Measurements from ENCODE around the gene SLC18A3.

Gene SLC18A3

DNA sequence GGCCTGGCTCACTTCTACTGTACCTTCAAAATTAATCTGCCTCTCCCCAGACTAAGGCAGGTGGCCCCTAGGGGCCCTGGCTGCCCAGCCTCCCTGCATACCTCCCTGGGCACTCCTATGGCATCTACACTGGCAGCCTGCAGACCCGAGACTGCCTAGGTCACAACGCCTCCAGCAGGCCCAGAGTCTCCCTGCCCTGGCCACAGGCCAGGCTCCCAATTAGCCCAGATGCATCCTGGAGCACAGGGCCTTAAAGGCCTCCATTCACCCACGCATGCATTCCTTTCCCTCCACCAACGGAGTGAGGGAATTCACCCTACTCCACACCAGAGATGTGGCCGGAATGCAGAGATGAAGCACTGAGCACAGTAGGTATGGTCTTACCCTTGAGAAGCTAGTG is 5.6 kb downstream of the SLC18A3 start:
- no peak for TF ChIP-seq USF1 (IDR thresholded peaks at IDR 0.05)
- no peak for TF ChIP-seq NFIC (IDR thresholded peaks at IDR 0.05)
- no peak for TF ChIP-seq FOXM1 (IDR thresholded peaks at IDR 0.05; ENCODE audit: borderline replicate concordance, low read depth)
- no peak for TF ChIP-seq EP300 (IDR thresholded peaks at IDR 0.05; ENCODE audit: borderline replicate concordance)
- TF ChIP-seq EGR1 (IDR thresholded peaks at IDR 0.05), result no peak
- no peak for TF ChIP-seq TCF12 (IDR thresholded peaks at IDR 0.05; ENCODE audit: low read depth)

- TF ChIP-seq ZBTB7A (IDR thresholded peaks at IDR 0.05; ENCODE audit: low read depth), result no peak
Observed at GRCh38 chr10:49616421-49617101, 6.5 kb downstream of the SLC18A3 start.

DNA sequence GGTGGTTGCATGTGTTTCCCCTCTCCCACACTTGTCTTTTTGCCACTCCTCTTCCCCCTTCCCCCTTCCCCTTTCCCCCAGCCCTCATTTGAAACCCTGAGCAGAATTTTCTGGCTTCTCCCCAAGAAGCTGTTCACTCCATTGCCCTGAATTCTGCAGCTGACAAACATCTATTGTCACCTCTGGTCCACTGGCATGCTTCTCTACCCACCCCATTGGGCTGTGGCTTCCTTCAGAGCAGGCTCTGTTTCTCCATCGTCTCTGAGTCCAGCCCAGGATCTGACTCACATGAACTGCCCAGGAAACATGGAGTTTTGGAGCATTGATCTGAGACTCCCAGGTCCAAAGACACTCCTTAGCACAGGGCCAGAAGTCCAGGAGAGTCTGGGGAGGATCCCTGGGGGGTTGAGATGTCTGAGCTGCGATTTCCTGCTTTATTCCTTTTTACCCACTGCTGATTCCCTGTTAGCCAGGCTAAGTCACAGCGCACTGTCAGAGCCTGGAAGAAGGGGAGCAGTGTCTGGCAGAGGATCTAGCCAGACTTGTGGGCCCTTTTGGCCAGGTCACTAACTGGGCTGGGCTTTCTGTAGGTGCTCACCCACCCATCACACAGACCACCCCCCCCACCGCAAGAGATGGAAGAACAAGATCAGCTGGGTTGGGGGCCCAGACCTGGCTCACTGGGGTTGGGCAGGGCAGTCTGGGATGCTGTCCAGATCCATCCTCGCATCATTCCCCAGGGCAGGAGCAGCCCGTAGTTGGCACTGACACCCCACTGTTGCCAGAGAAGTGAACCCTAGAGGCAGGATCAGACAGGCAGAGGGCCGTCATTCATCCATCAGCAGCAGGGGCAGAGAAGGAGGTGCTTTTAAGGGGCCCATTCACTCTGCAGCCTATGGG is 7.3 kb downstream of the SLC18A3 start:
- no peak for TF ChIP-seq YY1 (IDR thresholded peaks at IDR 0.05; ENCODE audit: low read depth)
- TF ChIP-seq EGR1 (IDR thresholded peaks at IDR 0.05), result no peak
- TF ChIP-seq, protein P1, sequence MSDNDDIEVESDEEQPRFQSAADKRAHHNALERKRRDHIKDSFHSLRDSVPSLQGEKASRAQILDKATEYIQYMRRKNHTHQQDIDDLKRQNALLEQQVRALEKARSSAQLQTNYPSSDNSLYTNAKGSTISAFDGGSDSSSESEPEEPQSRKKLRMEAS (IDR thresholded peaks at IDR 0.05), result no peak
- no peak for TF ChIP-seq CEBPB (IDR thresholded peaks at IDR 0.05)
- no peak for TF ChIP-seq RAD21 (IDR thresholded peaks at IDR 0.05; ENCODE audit: low read depth)
- TF ChIP-seq TEAD4 (IDR thresholded peaks at IDR 0.05), result no peak
- TF ChIP-seq CREB1 (IDR thresholded peaks at IDR 0.05; ENCODE audit: low read depth), result no peak
- TF ChIP-seq FOXM1 (IDR thresholded peaks at IDR 0.05; ENCODE audit: borderline replicate concordance, low read depth), result no peak
- TF ChIP-seq ZBTB7A (IDR thresholded peaks at IDR 0.05; ENCODE audit: low read depth), result no peak

DNA sequence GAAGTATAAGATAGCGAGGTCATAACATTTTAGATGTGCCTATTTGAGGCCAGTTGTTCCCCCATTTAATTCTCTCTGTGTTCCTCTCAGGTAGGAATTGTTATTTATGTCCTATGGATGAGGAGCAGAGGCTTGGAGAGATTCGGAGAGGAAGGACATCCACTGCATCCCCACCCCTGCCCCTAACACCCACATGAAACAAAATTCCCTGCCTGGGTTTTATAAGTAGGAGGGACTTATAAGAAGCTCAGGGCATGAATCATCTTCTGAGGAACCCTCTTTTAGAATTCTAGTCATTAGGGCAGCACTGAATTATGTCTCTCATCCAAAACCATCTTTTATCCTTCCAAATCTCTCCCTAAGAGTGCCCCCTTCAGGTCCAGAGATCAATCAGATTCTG is 8.7 kb downstream of the SLC18A3 start:
- TF ChIP-seq TEAD4 (IDR thresholded peaks at IDR 0.05), result no peak
- TF ChIP-seq, protein P1 (IDR thresholded peaks at IDR 0.05), result no peak
- no peak for TF ChIP-seq RAD21 (IDR thresholded peaks at IDR 0.05; ENCODE audit: low read depth)
- no peak for TF ChIP-seq EGR1 (IDR thresholded peaks at IDR 0.05)
- TF ChIP-seq YY1 (IDR thresholded peaks at IDR 0.05; ENCODE audit: low read depth), result no peak
- TF ChIP-seq TCF12 (IDR thresholded peaks at IDR 0.05; ENCODE audit: low read depth), result no peak
- no peak for TF ChIP-seq EP300 (IDR thresholded peaks at IDR 0.05; ENCODE audit: borderline replicate concordance)
- no peak for TF ChIP-seq ZBTB7A (IDR thresholded peaks at IDR 0.05; ENCODE audit: low read depth)
- no peak for TF ChIP-seq TAF1 (IDR thresholded peaks at IDR 0.05; ENCODE audit: low read depth)
- TF ChIP-seq USF1 (IDR thresholded peaks at IDR 0.05), result no peak
- no peak for TF ChIP-seq CEBPB (IDR thresholded peaks at IDR 0.05)
- no peak for TF ChIP-seq NFIC (IDR thresholded peaks at IDR 0.05)
- TF ChIP-seq FOXM1 (IDR thresholded peaks at IDR 0.05; ENCODE audit: borderline replicate concordance, low read depth), result no peak
- TF ChIP-seq REST (IDR thresholded peaks at IDR 0.05; ENCODE audit: low read depth), result no peak
- no peak for TF ChIP-seq CREB1 (IDR thresholded peaks at IDR 0.05; ENCODE audit: low read depth)

GRCh38 chr10:49619613-49620012 is 9.5 kb downstream of the SLC18A3 start:
- no peak for TF ChIP-seq CEBPB (IDR thresholded peaks at IDR 0.05)
- TF ChIP-seq TAF1 (IDR thresholded peaks at IDR 0.05; ENCODE audit: low read depth), result no peak
- TF ChIP-seq, protein P1 (IDR thresholded peaks at IDR 0.05), result no peak
- no peak for TF ChIP-seq USF1 (IDR thresholded peaks at IDR 0.05)
- no peak for TF ChIP-seq FOXM1 (IDR thresholded peaks at IDR 0.05; ENCODE audit: borderline replicate concordance, low read depth)
- TF ChIP-seq EP300 (IDR thresholded peaks at IDR 0.05; ENCODE audit: borderline replicate concordance), result no peak
- TF ChIP-seq TEAD4 (IDR thresholded peaks at IDR 0.05), result no peak
- no peak for TF ChIP-seq EGR1 (IDR thresholded peaks at IDR 0.05)
- TF ChIP-seq CREB1 (IDR thresholded peaks at IDR 0.05; ENCODE audit: low read depth), result no peak
- TF ChIP-seq TCF12 (IDR thresholded peaks at IDR 0.05; ENCODE audit: low read depth), result no peak
- no peak for TF ChIP-seq RAD21 (IDR thresholded peaks at IDR 0.05; ENCODE audit: low read depth)
- no peak for TF ChIP-seq YY1 (IDR thresholded peaks at IDR 0.05; ENCODE audit: low read depth)
- TF ChIP-seq NFIC (IDR thresholded peaks at IDR 0.05), result no peak
- TF ChIP-seq ZBTB7A (IDR thresholded peaks at IDR 0.05; ENCODE audit: low read depth), result no peak
- TF ChIP-seq REST (IDR thresholded peaks at IDR 0.05; ENCODE audit: low read depth), result no peak
